BJ (cell line): ENCODE measurements around the gene LIMK1. TPM values are rescaled to one million over a fixed set of nuclear protein-coding genes. Genes with fewer than 3 reads are reported as not detected.
A peak's percentile ranks its signal among the peaks of the same experiment; 100 is the strongest.

Source experiments
- CTCF ChIA-PET: fragments of 350-600 bp; formaldehyde crosslinking; extraction: SDS; loops from one replicate; lab custom pipeline; 2021; ENCODE audit warnings: antibody characterized with exemption, inconsistent platforms; lab: Yijun Ruan, JAX
- POLR2A ChIA-PET: fragments of 300-600 bp; sonication (Branson Sonifier 250); formaldehyde crosslinking; extraction: SDS; loops from one replicate; lab custom pipeline; 2021; ENCODE audit warnings: antibody characterized with exemption; lab: Charles Lee
- DNase-seq: peaks from one replicate; pipeline ENCODE4 v3.0.0-alpha.2; 2011; ENCODE audit warnings: low read depth
- H3K27me3 ChIP-seq: 2 replicates; pipeline ENCODE4 v1.6.0; 2011; ENCODE audit warnings: low read length; ENCODE audit not compliant: control insufficient read depth, insufficient read depth
- H3K36me3 ChIP-seq: 2 replicates; pipeline ENCODE4 v1.5.1; 2011; ENCODE audit warnings: low read length; ENCODE audit not compliant: control insufficient read depth, insufficient read depth
- H3K4me3 ChIP-seq: 2 replicates; pipeline ENCODE4 v1.5.1; 2011; ENCODE audit warnings: low read depth, mild to moderate bottlenecking, control low read depth, low read length
- CTCF ChIP-seq: IDR thresholded peaks from 2 replicates; pipeline ENCODE4 v1.5.1; 2011; ENCODE audit warnings: low read depth, mild to moderate bottlenecking, control low read depth, inconsistent platforms, low read length, moderate library complexity; ENCODE audit not compliant: insufficient read depth
- polyA plus RNA-seq: library from polyadenylated mRNA; depleted of rRNA; stranded (reverse); fragments of >200 nt; gene quantifications from 2 replicates; pipeline ENCODE4 v1.2.3, GENCODE V29; 2011

LIMK1 gene
- polyA plus RNA-seq, 1 experiment, result 45.7 TPM

GRCh38 chr7:74071121-74071520, 12.5 kb upstream of the LIMK1 start:
- H3K27me3 ChIP-seq, result no peaks in the 10 kb centered on the region
- H3K4me3 ChIP-seq, result no peak overlapping the region
- POLR2A ChIA-PET, result no interaction called here
- H3K36me3 ChIP-seq, result no peaks in the 10 kb centered on the region
- no peak for TF ChIP-seq CTCF
- DNase-seq, result no peak
- CTCF ChIA-PET, result interaction anchor here (1.0 to 3.8 kb wide), 3 partner anchors 104 to 330 kb away, joined by 4 to 27 read pairs (median 8); no protein-coding TSS in a partner anchor

- POLR2A ChIA-PET, result no interaction called here
- no peak for TF ChIP-seq CTCF
- CTCF ChIA-PET, result interaction anchor here (0.9 kb wide), 1 partner anchor 10 kb away, joined by 3 read pairs; no protein-coding TSS in a partner anchor
Measured at GRCh38 chr7:74074770-74075169, 8.8 kb upstream of the LIMK1 start.

GRCh38 chr7:74078461-74078860, 5.1 kb upstream of the LIMK1 start:
- no peaks in the 10 kb centered on the region for H3K27me3 ChIP-seq
- H3K4me3 ChIP-seq, result no peak overlapping the region
- TF ChIP-seq CTCF, result no peak
- no peaks in the 10 kb centered on the region for H3K36me3 ChIP-seq
- ChIA-PET POLR2A (no interaction called here), CTCF (interaction anchor here (0.6 to 2.1 kb wide), 4 partner anchors 9 to 224 kb away, joined by 3 to 9 read pairs (median 3); no protein-coding TSS in a partner anchor)
- no peak for DNase-seq

More at GRCh38 chr7:74074770-74075169, 8.8 kb upstream of the LIMK1 start:
- DNase-seq, result no peak
- Histone ChIP-seq H3K4me3 (no peak overlapping the region), H3K36me3 (no peaks in the 10 kb centered on the region), H3K27me3 (no peaks in the 10 kb centered on the region)

GRCh38 chr7:74082770-74083116, 861 bp upstream of the LIMK1 start:
- H3K27me3 ChIP-seq, result no peaks in the 10 kb centered on the region
- peaks cover 4% of the 10 kb centered on the region for H3K36me3 ChIP-seq
- ChIA-PET POLR2A (no interaction called here), CTCF (interaction anchor here (1.3 to 2.0 kb wide), 2 partner anchors 14 to 318 kb away, joined by 3 to 5 read pairs; no protein-coding TSS in a partner anchor)
- TF ChIP-seq CTCF, result no peak
- DNase-seq, result no peak
- H3K4me3 ChIP-seq, result no peak overlapping the region

- ChIA-PET CTCF (interaction anchor here (1.0 to 2.0 kb wide), 2 partner anchors 119 to 317 kb away, joined by 3 to 5 read pairs; no protein-coding TSS in a partner anchor), POLR2A (interaction anchor here (0.6 to 1.0 kb wide), 2 partner anchors 10 to 192 kb away, joined by 4 to 7 read pairs; no protein-coding TSS in a partner anchor)
- no peaks in the 10 kb centered on the region for H3K27me3 ChIP-seq
- DNase-seq, result no peak
- H3K4me3 ChIP-seq, result peak overlapping the region; percentile 70
- TF ChIP-seq CTCF, result no peak
- peaks cover 7% of the 10 kb centered on the region for H3K36me3 ChIP-seq
Measured at GRCh38 chr7:74083928-74084721, 521 bp downstream of the LIMK1 start.
